ENCODE data around the gene CERKL.

Gene CERKL

GRCh38 chr2:181500201-181500600 lies 156.7 kb downstream of the CERKL start:
- DNase-seq = no peak

GRCh38 chr2:181499231-181499630 lies 157.7 kb downstream of the CERKL start:
- no peak for DNase-seq
